ENCODE measurements around the gene OOEP.

Gene OOEP

GRCh38 chr6:73364549-73364948, 5.1 kb downstream of the OOEP start:
- DNase-seq (ENCODE audit: low spot score) = no peak

- no peak for DNase-seq (ENCODE audit: low spot score)
Observed at GRCh38 chr6:73364121-73364520, 5.6 kb downstream of the OOEP start.

GRCh38 chr6:73363537-73363875, 6.2 kb downstream of the OOEP start:
- no peak for DNase-seq (ENCODE audit: low spot score)

- DNase-seq (ENCODE audit: low spot score) = no peak
Observed at GRCh38 chr6:73362869-73363536, 6.7 kb downstream of the OOEP start.

- no peak for DNase-seq (ENCODE audit: low spot score)
Observed at GRCh38 chr6:73362358-73362757, 7.3 kb downstream of the OOEP start, which contains the start of gene KHDC3L. TSS of gene KHDC3L (plus strand) at chr6:73362658. CDS start at chr6:73362730, 72 bp downstream.

- no peak for DNase-seq (ENCODE audit: low spot score)
Observed at GRCh38 chr6:73353636-73354593, 15.8 kb downstream of the OOEP start, which contains the start of gene DPPA5. TSS of gene DPPA5 (minus strand) at chr6:73354276. CDS start at chr6:73354225, 51 bp downstream.

- DNase-seq (ENCODE audit: low spot score) = no peak
Observed at GRCh38 chr6:73349311-73349710, 20.4 kb downstream of the OOEP start.

- DNase-seq (ENCODE audit: low spot score) = no peak
Observed at GRCh38 chr6:73348550-73349204, 21.0 kb downstream of the OOEP start.

GRCh38 chr6:73343164-73343563, 26.5 kb downstream of the OOEP start:
- DNase-seq (ENCODE audit: low spot score) = no peak

GRCh38 chr6:73342174-73342573, 27.5 kb downstream of the OOEP start:
- no peak for DNase-seq (ENCODE audit: low spot score)

- DNase-seq (ENCODE audit: low spot score) = no peak
Observed at GRCh38 chr6:73341335-73341734, 28.4 kb downstream of the OOEP start.

- no peak for DNase-seq (ENCODE audit: low spot score)
Observed at GRCh38 chr6:73340048-73340447, 29.6 kb downstream of the OOEP start.

- peak; percentile 28 for DNase-seq (ENCODE audit: low spot score)
Observed at GRCh38 chr6:73339340-73339739, 30.4 kb downstream of the OOEP start.

GRCh38 chr6:73329201-73329600, 40.5 kb downstream of the OOEP start:
- no peak for DNase-seq (ENCODE audit: low spot score)

GRCh38 chr6:73328790-73329189, 40.9 kb downstream of the OOEP start:
- DNase-seq (ENCODE audit: low spot score) = no peak

GRCh38 chr6:73325656-73326055, 44.0 kb downstream of the OOEP start:
- DNase-seq (ENCODE audit: low spot score) = no peak

- DNase-seq (ENCODE audit: low spot score) = no peak
Observed at GRCh38 chr6:73323323-73323722, 46.4 kb downstream of the OOEP start.

Measured in AG08395 (cell line).